ENCODE data around the gene SERTAD1. TPM values are rescaled to one million over a fixed set of nuclear protein-coding genes. Genes with fewer than 3 reads are reported as not detected.
A peak's percentile ranks its signal among the peaks of the same experiment; 100 is the strongest.

Gene SERTAD1
- 2.4 and 5.5 TPM in 2 replicates for total RNA-seq (ENCODE audit: low replicate concordance)

GRCh38 chr19:40425450-40426287 lies at the start of gene SERTAD1:
Gene SERTAD1, minus strand, starts transcription at chr19:40425992. Its CDS starts 2,446 bp downstream, at chr19:40423546.
- Mint-ChIP-seq H3K27me3 (ENCODE audit: insufficient read depth, low read depth) (peaks cover 14% of the 10 kb centered on the region), H3K4me3 (peak within 1 kb of the TSS; percentile 98), H3K4me1 (peaks cover 27% of the 10 kb centered on the region), H3K27ac (peak within 1 kb of the TSS; percentile 98), H3K36me3 (no peaks in the 10 kb centered on the region), H3K9me3 (no peaks in the 10 kb centered on the region)
- peak within 1 kb of the TSS; percentile 89 for H3K27ac ChIP-seq
- H3K4me1 ChIP-seq = peaks cover 11% of the 10 kb centered on the region
- TF ChIP-seq CTCF (IDR thresholded peaks at IDR 0.05) = peak; percentile 95
- TF ChIP-seq EZH2 (IDR thresholded peaks at IDR 0.05) = no peak
- H3K79me2 ChIP-seq (ENCODE audit: low read depth) = peaks cover 7% of the 10 kb centered on the region
- H3F3A ChIP-seq (ENCODE audit: low read depth) = peaks cover 45% of the 10 kb centered on the region
- H3K4me3 ChIP-seq = peak within 1 kb of the TSS; percentile 81
- H3K9ac ChIP-seq = no peak within 1 kb of the TSS
- H3K4me2 ChIP-seq = peak within 1 kb of the TSS; percentile 85
- no peaks in the 10 kb centered on the region for H3K9me3 ChIP-seq (ENCODE audit: low read depth)
- no peaks in the 10 kb centered on the region for H4K20me1 ChIP-seq (ENCODE audit: low read depth)
- peak; percentile 100 for DNase-seq (ENCODE audit: low spot score)
- H2AFZ ChIP-seq (replicated peaks) = peak within 1 kb of the TSS; percentile 88
- H3K27me3 ChIP-seq = no peaks in the 10 kb centered on the region
- no peaks in the 10 kb centered on the region for H3K36me3 ChIP-seq

GRCh38 chr19:40474737-40475136 lies 48.9 kb upstream of the SERTAD1 start:
- DNase-seq (ENCODE audit: low spot score) = no peak
- Histone ChIP-seq H3K9me3 (ENCODE audit: low read depth) (no peaks in the 10 kb centered on the region), H3F3A (ENCODE audit: low read depth) (no peaks in the 10 kb centered on the region), H3K4me3 (no peak overlapping the region), H3K9ac (no peak overlapping the region), H3K36me3 (no peaks in the 10 kb centered on the region), H4K20me1 (ENCODE audit: low read depth) (no peaks in the 10 kb centered on the region), H3K4me2 (no peak overlapping the region), H3K4me1 (no peaks in the 10 kb centered on the region), H2AFZ (replicated peaks) (no peak overlapping the region), H3K79me2 (ENCODE audit: low read depth) (no peaks in the 10 kb centered on the region), H3K27ac (no peak overlapping the region), H3K27me3 (no peaks in the 10 kb centered on the region)
- peaks cover 17% of the 10 kb centered on the region for H3K27me3 Mint-ChIP-seq (ENCODE audit: insufficient read depth, low read depth)
- peaks cover 2% of the 10 kb centered on the region for H3K9me3 Mint-ChIP-seq
- no peak overlapping the region for H3K4me3 Mint-ChIP-seq
- H3K27ac Mint-ChIP-seq = no peak overlapping the region
- H3K36me3 Mint-ChIP-seq = no peaks in the 10 kb centered on the region
- no peaks in the 10 kb centered on the region for H3K4me1 Mint-ChIP-seq
- TF ChIP-seq CTCF (IDR thresholded peaks at IDR 0.05) (no peak), EZH2 (IDR thresholded peaks at IDR 0.05) (no peak), EZH2phosphoT487 (IDR thresholded peaks at IDR 0.05) (no peak)

- no peaks in the 10 kb centered on the region for H3K36me3 ChIP-seq
- Mint-ChIP-seq H3K9me3 (peaks cover 3% of the 10 kb centered on the region), H3K36me3 (no peaks in the 10 kb centered on the region), H3K27me3 (ENCODE audit: insufficient read depth, low read depth) (peaks cover 25% of the 10 kb centered on the region), H3K27ac (no peak overlapping the region), H3K4me3 (no peak overlapping the region), H3K4me1 (peaks cover 3% of the 10 kb centered on the region)
- no peak for TF ChIP-seq EZH2 (IDR thresholded peaks at IDR 0.05)
- no peak for TF ChIP-seq EZH2phosphoT487 (IDR thresholded peaks at IDR 0.05)
- TF ChIP-seq CTCF (IDR thresholded peaks at IDR 0.05) = no peak
- peaks cover 21% of the 10 kb centered on the region for H3K27me3 ChIP-seq
- H3K4me2 ChIP-seq = no peak overlapping the region
- no peak overlapping the region for H3K4me3 ChIP-seq
- no peaks in the 10 kb centered on the region for H3K4me1 ChIP-seq
- no peak overlapping the region for H3K9ac ChIP-seq
- H3K9me3 ChIP-seq (ENCODE audit: low read depth) = no peaks in the 10 kb centered on the region
- H2AFZ ChIP-seq (replicated peaks) = no peak overlapping the region
- DNase-seq (ENCODE audit: low spot score) = no peak
- no peak overlapping the region for H3K27ac ChIP-seq
- peaks cover 6% of the 10 kb centered on the region for H3F3A ChIP-seq (ENCODE audit: low read depth)
- no peaks in the 10 kb centered on the region for H3K79me2 ChIP-seq (ENCODE audit: low read depth)
- peaks cover 6% of the 10 kb centered on the region for H4K20me1 ChIP-seq (ENCODE audit: low read depth)
Measured at GRCh38 chr19:40472516-40472915, 46.7 kb upstream of the SERTAD1 start.

Data from neural progenitor cell (in vitro differentiated cells).